Measurements from ENCODE around the gene TMEM167B. TPM values are rescaled to one million over a fixed set of nuclear protein-coding genes. Genes with fewer than 3 reads are reported as not detected.
A peak's percentile ranks its signal among the peaks of the same experiment; 100 is the strongest.

The TMEM167B gene
- total and polyA plus RNA-seq, 2 donors (not counting 1 experiment from before 2014, with no cell fraction given), result 12.0 to 40.9 TPM

GRCh38 chr1:109099938-109100773 lies 9.6 kb downstream of the TMEM167B start:
- CTCF ChIA-PET, result interaction anchor here (0.6 to 3.7 kb wide), 24 partner anchors 8 to 1262 kb away, joined by 3 to 64 read pairs (median 5); partner anchors contain the start of genes CLCC1, ELAPOR1, HENMT1 and PRPF38B
- peaks cover 8% of the 10 kb centered on the region for H3K4me1 Mint-ChIP-seq
- Histone ChIP-seq H3K4me2 (replicated peaks; ENCODE audit: low read depth, low read length, poor library complexity, severe bottlenecking) (peak overlapping the region; percentile 94), H3K27ac (ENCODE audit: low read length in 2 of 2) (peak overlapping the region; percentile 91 to 94), H4K20me1 (ENCODE audit: control insufficient read depth, insufficient read depth, low read length, poor library complexity, severe bottlenecking) (no peaks in the 10 kb centered on the region), H3K27me3 (replicated peaks in 1 of 4; ENCODE audit: control extremely low read depth in 1 of 4, control insufficient read depth in 3 of 4, insufficient read depth in 4 of 4, low read length in 3 of 4) (no peaks in the 10 kb centered on the region), H3K36me3 (replicated peaks in 1 of 2; ENCODE audit: control extremely low read depth in 1 of 2, control insufficient read depth in 1 of 2, extremely low read depth in 1 of 2, insufficient read depth in 2 of 2, low read length in 1 of 2) (peaks cover 0 to 9% of the 10 kb centered on the region in 2 experiments), H3K9me3 (ENCODE audit: control extremely low read depth in 1 of 3, control insufficient read depth in 2 of 3, insufficient read depth in 1 of 3, low read length in 2 of 3) (no peaks in the 10 kb centered on the region), H3K9ac (ENCODE audit: low read length) (peak overlapping the region; percentile 91), H3K79me2 (ENCODE audit: control insufficient read depth, insufficient read depth, low read length) (peaks cover 39% of the 10 kb centered on the region), H2AFZ (ENCODE audit: insufficient read depth, low read depth, low read length, poor library complexity, severe bottlenecking) (peak overlapping the region; percentile 88), H3K4me3 (ENCODE audit: control extremely low read depth in 1 of 5, extremely low read depth in 1 of 5, insufficient read depth in 1 of 5, low read depth in 2 of 5, low read length in 4 of 5) (peak overlapping the region; percentile 45 to 90 (median 85)), H3K4me1 (ENCODE audit: control insufficient read depth in 2 of 2, insufficient read depth in 2 of 2, low read length in 2 of 2) (peaks cover 8 to 17% of the 10 kb centered on the region in 2 donors)
- TF ChIP-seq CTCF (IDR thresholded peaks at IDR 0.05), result peak; percentile 82
- TF ChIP-seq EZH2 (IDR thresholded peaks at IDR 0.05; ENCODE audit: borderline replicate concordance, insufficient read depth, low read depth, low read length, poor library complexity, severe bottlenecking), result no peak
- H3K27ac Mint-ChIP-seq, result peak overlapping the region; percentile 97
- intact Hi-C loops (cut with micrococcal nuclease), result loop anchor here (1.0 to 10.0 kb wide), 8 partner anchors 10 to 545 kb away; partner anchors contain the start of genes ATXN7L2, PSMA5, SARS1 and TAF13
- no peaks in the 10 kb centered on the region for H3K27me3 Mint-ChIP-seq
- ATAC-seq (ENCODE audit: low read depth), result peak; percentile 89
- under 1% methylated on average over 64 of the region's 77 CpGs for WGBS (ENCODE audit: insufficient coverage)
- peak overlapping the region; percentile 94 for H3K4me3 Mint-ChIP-seq
- POLR2A ChIA-PET, result interaction anchor here (0.5 to 3.6 kb wide), 20 partner anchors 9 to 1772 kb away, joined by 3 to 38 read pairs (median 4); partner anchors contain the start of genes ATXN7L2, CLCC1, PRPF38B and SARS1
- H3K9me3 Mint-ChIP-seq (ENCODE audit: insufficient read depth), result no peaks in the 10 kb centered on the region
- peak; percentile 98 for DNase-seq
